ENCODE results near the gene WDTC1.

The WDTC1 gene

DNA sequence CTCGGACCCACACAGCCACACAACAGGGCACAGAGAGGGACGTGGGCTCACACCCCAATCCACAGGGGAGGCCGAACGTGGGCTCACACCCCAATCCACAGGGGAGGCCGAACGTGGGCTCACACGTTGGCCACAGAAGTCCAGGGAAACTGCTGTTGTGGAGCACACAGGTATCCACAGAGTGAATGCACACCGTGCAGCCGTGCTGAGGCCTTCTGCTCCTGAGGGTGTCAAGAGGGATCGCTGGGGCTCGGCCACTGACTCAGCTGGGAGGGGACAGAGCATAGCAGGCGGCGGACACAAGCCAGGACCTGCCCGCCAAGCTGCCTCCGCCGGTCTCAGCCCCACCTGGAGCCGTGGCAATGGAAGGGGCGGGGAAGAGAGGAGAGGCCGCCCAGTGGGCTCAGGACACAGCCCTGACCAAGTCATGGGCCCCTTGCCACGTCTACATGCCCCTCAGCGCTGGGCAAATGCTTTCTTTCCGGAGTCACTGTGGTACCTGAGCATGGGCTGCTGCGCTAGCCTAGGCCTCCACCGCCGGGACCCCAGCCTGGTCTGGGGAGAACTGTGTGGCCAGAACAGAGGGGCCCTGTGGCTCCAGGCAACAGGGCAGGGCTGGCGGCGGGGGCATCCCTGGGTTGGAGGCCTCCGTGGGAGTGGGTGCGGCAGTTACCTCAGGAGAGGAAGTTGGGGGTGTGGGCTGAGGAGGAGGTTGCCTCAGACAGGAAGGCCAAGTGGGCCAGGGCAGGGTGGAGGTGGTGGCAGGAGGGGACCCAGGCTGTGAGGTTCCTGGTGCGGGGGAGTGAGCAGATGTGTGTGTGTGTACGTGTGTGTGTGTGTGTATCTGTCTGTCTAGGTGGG, 108.6 kb downstream of the WDTC1 start:
- no peak for TF ChIP-seq ZNF274 (IDR thresholded peaks at IDR 0.05; ENCODE audit: low read depth, low read length)
- H3K4me3 ChIP-seq (ENCODE audit: low read length) = peak overlapping the region; percentile 68; the same call in 1 of the 2 replicates

GRCh38 chr1:27343639-27344025, 109.2 kb downstream of the WDTC1 start:
- peak overlapping the region; percentile 68; the same call in 1 of the 2 replicates for H3K4me3 ChIP-seq (ENCODE audit: low read length)
- no peak for TF ChIP-seq ZNF274 (IDR thresholded peaks at IDR 0.05; ENCODE audit: low read depth, low read length)

DNA sequence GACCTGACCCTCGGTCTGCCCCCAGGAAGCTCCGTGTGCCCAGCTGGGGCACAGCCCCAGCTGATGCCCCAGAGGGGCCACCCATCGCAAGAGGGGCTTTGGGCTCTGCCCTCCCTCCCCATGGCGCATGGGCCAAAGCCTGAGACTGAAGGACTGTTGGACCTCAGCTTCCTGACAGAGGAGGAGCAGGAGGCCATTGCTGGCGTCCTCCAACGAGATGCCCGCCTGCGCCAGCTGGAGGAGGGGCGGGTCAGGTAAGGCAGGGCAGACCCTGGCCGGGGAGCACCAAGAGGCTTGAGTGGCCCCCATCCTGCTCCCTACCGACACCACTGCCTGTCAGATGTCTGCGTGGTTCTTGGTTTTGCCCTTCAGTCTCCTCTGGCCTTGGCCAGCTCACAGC, 110.8 kb downstream of the WDTC1 start:
- no peak overlapping the region for H3K4me3 ChIP-seq (ENCODE audit: low read length)
- TF ChIP-seq ZNF274 (IDR thresholded peaks at IDR 0.05; ENCODE audit: low read depth, low read length) = no peak

DNA sequence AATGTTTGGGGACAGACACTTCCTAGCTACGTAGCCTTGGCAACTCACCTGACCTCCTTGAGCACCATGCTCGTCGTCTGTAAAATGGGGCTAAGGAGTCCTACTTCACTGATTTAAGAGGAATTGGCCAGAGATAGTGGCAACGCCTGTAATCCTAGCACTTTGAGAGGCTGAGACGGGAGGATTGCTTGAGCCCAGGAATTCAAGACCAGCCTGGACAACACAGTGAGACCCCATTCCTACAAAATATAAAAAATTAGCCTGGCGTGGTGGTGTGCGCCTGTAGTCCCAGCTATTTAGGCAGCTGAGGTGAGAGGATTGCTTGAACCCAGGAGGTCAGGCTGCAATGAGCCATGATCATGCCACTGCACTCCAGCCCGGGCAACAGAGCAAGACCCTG, 111.9 kb downstream of the WDTC1 start:
- TF ChIP-seq ZNF274 (IDR thresholded peaks at IDR 0.05; ENCODE audit: low read depth, low read length) = no peak
- H3K4me3 ChIP-seq (ENCODE audit: low read length) = no peak overlapping the region

- TF ChIP-seq ZNF274 (IDR thresholded peaks at IDR 0.05; ENCODE audit: low read depth, low read length) = no peak
- no peak overlapping the region for H3K4me3 ChIP-seq (ENCODE audit: low read length)
These were observed 112.7 kb downstream of the WDTC1 start for GRCh38 chr1:27346991-27347624.

- no peak for TF ChIP-seq ZNF274 (IDR thresholded peaks at IDR 0.05; ENCODE audit: low read depth, low read length)
- H3K4me3 ChIP-seq (ENCODE audit: low read length) = no peak overlapping the region
These were observed 114.7 kb downstream of the WDTC1 start for GRCh38 chr1:27348861-27349783.

GRCh38 chr1:27349784-27350662, 115.6 kb downstream of the WDTC1 start:
- H3K4me3 ChIP-seq (ENCODE audit: low read length) = no peak overlapping the region

GRCh38 chr1:27350663-27351540, 116.5 kb downstream of the WDTC1 start:
- no peak for TF ChIP-seq ZNF274 (IDR thresholded peaks at IDR 0.05; ENCODE audit: low read depth, low read length)
- H3K4me3 ChIP-seq (ENCODE audit: low read length) = no peak overlapping the region

More at GRCh38 chr1:27349784-27350662, 115.6 kb downstream of the WDTC1 start:
- TF ChIP-seq ZNF274 (IDR thresholded peaks at IDR 0.05; ENCODE audit: low read depth, low read length) = no peak

GRCh38 chr1:27351541-27352107, 117.2 kb downstream of the WDTC1 start:
- TF ChIP-seq ZNF274 (IDR thresholded peaks at IDR 0.05; ENCODE audit: low read depth, low read length) = no peak
- H3K4me3 ChIP-seq (ENCODE audit: low read length) = no peak overlapping the region

DNA sequence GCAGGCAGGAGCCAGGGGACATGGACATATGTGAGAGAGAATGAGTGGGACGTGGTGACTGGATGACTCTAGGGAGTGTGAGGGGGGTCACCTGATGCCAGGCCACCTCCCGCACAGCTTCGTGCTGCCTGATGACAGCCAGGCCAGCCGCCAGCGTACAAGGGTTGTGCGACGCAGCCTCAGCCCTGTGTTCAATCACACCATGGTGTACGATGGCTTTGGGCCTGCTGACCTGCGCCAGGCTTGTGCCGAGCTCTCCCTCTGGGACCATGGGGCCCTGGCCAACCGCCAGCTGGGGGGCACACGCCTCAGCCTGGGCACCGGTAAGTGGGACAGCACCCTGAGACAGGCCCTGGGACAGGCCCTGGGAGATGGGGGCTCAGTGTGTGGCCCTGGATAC, 118.7 kb downstream of the WDTC1 start:
- TF ChIP-seq ZNF274 (IDR thresholded peaks at IDR 0.05; ENCODE audit: low read depth, low read length) = no peak
- H3K4me3 ChIP-seq (ENCODE audit: low read length) = no peak overlapping the region

GRCh38 chr1:27353629-27354028, 119.2 kb downstream of the WDTC1 start:
- no peak for TF ChIP-seq ZNF274 (IDR thresholded peaks at IDR 0.05; ENCODE audit: low read depth, low read length)

GRCh38 chr1:27355683-27356082, 121.3 kb downstream of the WDTC1 start:
- H3K4me3 ChIP-seq (ENCODE audit: low read length) = no peak overlapping the region
- no peak for TF ChIP-seq ZNF274 (IDR thresholded peaks at IDR 0.05; ENCODE audit: low read depth, low read length)

More at GRCh38 chr1:27353629-27354028, 119.2 kb downstream of the WDTC1 start:
- H3K4me3 ChIP-seq (ENCODE audit: low read length) = no peak overlapping the region

Measured in GM08714 (cell line).